Measurements from ENCODE around the gene ZBTB7C. TPM values are rescaled to one million over a fixed set of nuclear protein-coding genes. Genes with fewer than 3 reads are reported as not detected.
A peak's percentile ranks its signal among the peaks of the same experiment; 100 is the strongest.

ZBTB7C gene
- total RNA-seq, 4 donors from 2014 or later, result 26.0 to 50.6 (median 46.2) TPM

DNA sequence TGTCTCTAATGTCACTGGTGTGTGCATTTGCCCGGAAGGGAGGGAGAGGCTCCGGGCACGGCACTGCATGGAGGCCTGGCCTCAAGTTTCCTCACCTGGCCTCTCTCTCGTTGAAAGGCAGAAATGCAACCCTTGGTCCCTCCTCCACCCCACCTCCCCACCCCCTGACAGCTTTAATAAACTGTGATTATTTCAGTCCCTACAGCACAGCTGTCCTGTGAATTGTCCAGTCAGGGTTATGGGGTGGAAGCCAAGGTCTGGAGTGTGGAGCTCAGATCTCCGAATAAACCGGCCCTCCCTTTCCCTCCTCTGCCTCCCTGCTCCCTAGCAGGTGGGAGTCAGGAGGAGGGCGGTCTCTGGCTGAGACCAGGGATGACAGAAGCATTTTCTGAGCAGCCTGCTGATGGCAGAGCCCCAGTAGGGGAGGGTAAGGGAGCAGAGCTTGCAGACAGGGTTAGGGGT lies 279.5 kb downstream of the ZBTB7C start:
- Histone ChIP-seq H3K4me3 (no peak overlapping the region), H3K27me3 (no peaks in the 10 kb centered on the region), H3K9me3 (no peaks in the 10 kb centered on the region), H3K36me3 (no peaks in the 10 kb centered on the region), H3K27ac (no peak overlapping the region), H3K4me1 (peaks cover 59% of the 10 kb centered on the region)
- TF ChIP-seq POLR2AphosphoS5 (IDR thresholded peaks at IDR 0.05) (no peak), EP300 (IDR thresholded peaks at IDR 0.05) (no peak), POLR2A (IDR thresholded peaks at IDR 0.05) (no peak)
- TF ChIP-seq, protein P1, sequence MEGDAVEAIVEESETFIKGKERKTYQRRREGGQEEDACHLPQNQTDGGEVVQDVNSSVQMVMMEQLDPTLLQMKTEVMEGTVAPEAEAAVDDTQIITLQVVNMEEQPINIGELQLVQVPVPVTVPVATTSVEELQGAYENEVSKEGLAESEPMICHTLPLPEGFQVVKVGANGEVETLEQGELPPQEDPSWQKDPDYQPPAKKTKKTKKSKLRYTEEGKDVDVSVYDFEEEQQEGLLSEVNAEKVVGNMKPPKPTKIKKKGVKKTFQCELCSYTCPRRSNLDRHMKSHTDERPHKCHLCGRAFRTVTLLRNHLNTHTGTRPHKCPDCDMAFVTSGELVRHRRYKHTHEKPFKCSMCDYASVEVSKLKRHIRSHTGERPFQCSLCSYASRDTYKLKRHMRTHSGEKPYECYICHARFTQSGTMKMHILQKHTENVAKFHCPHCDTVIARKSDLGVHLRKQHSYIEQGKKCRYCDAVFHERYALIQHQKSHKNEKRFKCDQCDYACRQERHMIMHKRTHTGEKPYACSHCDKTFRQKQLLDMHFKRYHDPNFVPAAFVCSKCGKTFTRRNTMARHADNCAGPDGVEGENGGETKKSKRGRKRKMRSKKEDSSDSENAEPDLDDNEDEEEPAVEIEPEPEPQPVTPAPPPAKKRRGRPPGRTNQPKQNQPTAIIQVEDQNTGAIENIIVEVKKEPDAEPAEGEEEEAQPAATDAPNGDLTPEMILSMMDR (IDR thresholded peaks at IDR 0.05), result no peak
- DNase-seq (ENCODE audit: low spot score in 2 of 2), result peak in 1 of 2 donors; percentile 67
- 44% methylated on average over 7 of the region's 7 CpGs for WGBS

DNA sequence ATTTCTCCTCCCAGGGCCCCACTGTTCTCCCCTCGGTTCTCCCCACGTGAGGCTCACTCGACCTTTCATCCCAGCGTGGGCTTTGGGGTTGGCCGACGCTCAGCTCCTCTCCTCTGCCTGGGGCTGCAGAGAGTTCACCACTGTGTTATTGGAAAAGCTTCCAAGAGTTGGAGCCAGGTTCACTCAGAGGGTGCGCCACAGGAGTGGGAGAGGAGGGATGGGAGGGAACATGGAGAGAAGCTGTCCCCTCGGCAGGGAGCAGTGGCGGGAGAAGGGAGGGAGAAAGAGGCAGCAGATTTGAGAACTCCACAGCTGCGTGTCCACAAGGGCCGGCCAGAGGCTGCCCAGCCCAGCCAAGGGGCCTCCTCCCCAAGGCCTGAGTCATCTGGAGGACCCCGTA lies 281.6 kb downstream of the ZBTB7C start:
- DNase-seq (ENCODE audit: low spot score in 2 of 2), result no peak
- peaks cover 50% of the 10 kb centered on the region for H3K4me1 ChIP-seq
- H3K9me3 ChIP-seq, result no peaks in the 10 kb centered on the region
- 88% methylated on average over 12 of the region's 12 CpGs for WGBS
- no peaks in the 10 kb centered on the region for H3K27me3 ChIP-seq
- H3K4me3 ChIP-seq, result no peak overlapping the region
- H3K27ac ChIP-seq, result no peak overlapping the region
- TF ChIP-seq EP300 (IDR thresholded peaks at IDR 0.05) (no peak), POLR2A (IDR thresholded peaks at IDR 0.05) (no peak)
- TF ChIP-seq, protein P1 (IDR thresholded peaks at IDR 0.05), result no peak
- no peaks in the 10 kb centered on the region for H3K36me3 ChIP-seq

DNA sequence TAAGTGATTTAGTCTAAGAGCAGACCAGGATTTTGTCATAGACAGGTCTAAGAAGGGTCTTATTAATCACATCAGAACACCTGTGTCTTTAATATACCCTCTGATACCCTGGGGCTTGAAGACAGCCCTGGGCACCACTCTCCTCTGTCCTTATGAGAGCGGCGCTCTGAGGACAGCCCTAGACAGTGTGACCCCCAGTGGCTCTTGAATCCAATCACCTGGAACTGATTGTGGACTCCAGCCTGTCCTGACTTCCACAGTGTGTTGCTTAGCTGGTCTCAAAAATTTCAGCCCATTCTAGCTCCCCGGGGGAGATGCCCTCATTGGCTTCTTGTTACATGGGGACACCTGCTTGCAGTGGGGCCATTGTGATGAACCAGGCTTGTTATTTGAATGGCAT lies 282.9 kb downstream of the ZBTB7C start:
- Histone ChIP-seq H3K4me3 (no peak overlapping the region), H3K9me3 (no peaks in the 10 kb centered on the region), H3K36me3 (no peaks in the 10 kb centered on the region), H3K27me3 (no peaks in the 10 kb centered on the region), H3K27ac (no peak overlapping the region), H3K4me1 (peaks cover 42% of the 10 kb centered on the region)
- DNase-seq (ENCODE audit: low spot score in 2 of 2), result no peak
- TF ChIP-seq POLR2A (IDR thresholded peaks at IDR 0.05), result no peak
- no peak for TF ChIP-seq EP300 (IDR thresholded peaks at IDR 0.05)
- TF ChIP-seq, protein P1 (IDR thresholded peaks at IDR 0.05), result no peak
- no peak for TF ChIP-seq POLR2AphosphoS5 (IDR thresholded peaks at IDR 0.05)
- 100% methylated on average over 2 of the region's 3 CpGs for WGBS

DNA sequence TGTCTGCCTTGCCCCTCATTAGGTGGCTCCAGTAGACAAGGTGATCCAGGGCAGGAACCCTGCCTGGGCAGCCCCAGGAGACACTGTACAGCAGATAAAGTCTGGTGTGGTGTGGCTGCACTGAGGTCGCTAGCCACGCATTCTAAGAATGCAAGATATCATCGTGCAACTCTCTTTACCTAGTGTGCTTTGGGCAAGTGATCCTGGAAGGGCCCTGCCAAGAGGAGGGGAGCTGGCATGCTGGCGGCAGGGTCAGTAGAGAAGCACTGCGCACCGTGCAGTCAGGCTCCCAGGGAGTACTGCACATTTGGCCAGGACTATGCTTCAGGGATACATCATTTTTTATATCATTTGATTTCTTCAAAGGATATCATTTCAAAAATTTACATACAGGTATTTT lies 283.5 kb downstream of the ZBTB7C start:
- no peaks in the 10 kb centered on the region for H3K9me3 ChIP-seq
- H3K4me3 ChIP-seq, result no peak overlapping the region
- no peaks in the 10 kb centered on the region for H3K27me3 ChIP-seq
- H3K27ac ChIP-seq, result no peak overlapping the region
- no peak for TF ChIP-seq POLR2AphosphoS5 (IDR thresholded peaks at IDR 0.05)
- TF ChIP-seq, protein P1 (IDR thresholded peaks at IDR 0.05), result no peak
- no peak for TF ChIP-seq EP300 (IDR thresholded peaks at IDR 0.05)
- TF ChIP-seq POLR2A (IDR thresholded peaks at IDR 0.05), result no peak
- H3K36me3 ChIP-seq, result no peaks in the 10 kb centered on the region
- no peak for DNase-seq (ENCODE audit: low spot score in 2 of 2)
- peaks cover 42% of the 10 kb centered on the region for H3K4me1 ChIP-seq
- 91% methylated on average over 3 of the region's 6 CpGs for WGBS

DNA sequence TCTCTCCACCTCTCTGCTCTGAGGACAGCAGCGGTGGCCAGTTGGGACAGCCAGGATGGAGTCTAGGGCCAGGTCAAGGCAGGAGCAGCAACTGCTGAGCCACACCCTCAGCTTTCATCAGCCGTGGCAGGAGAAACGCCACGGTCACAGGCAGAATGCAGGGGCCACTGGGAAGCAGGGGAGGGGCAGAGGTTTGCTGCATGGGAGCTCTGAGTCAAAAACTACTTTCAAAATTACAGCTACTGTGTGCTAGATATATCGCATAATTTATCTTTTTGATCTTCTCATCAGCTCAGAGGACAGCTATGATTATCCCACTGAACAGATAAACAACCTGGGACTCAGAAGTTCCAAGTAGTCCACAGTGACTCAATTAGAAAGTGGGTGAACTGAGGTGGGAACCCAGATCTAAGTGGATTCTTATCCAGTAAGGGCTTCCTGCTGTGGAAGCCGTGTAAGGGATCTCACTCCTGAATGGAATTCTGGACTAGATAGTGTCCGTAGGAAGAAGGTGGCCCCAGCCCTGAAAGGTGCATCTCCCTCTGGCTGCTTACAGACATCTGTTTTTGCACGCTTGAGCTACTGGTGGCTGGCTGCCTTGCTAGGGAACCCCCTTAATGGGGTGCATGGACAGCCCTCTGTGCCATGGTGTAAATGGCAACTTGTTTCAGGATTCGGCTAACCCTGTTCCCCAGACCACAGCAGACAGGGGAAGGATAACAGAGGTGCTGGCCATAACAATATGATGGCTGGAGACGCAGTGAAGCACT lies 284.1 kb downstream of the ZBTB7C start:
- Histone ChIP-seq H3K27me3 (no peaks in the 10 kb centered on the region), H3K27ac (no peak overlapping the region), H3K9me3 (no peaks in the 10 kb centered on the region), H3K36me3 (no peaks in the 10 kb centered on the region), H3K4me3 (no peak overlapping the region), H3K4me1 (peaks cover 36% of the 10 kb centered on the region)
- DNase-seq (ENCODE audit: low spot score in 2 of 2), result no peak
- TF ChIP-seq EP300 (IDR thresholded peaks at IDR 0.05), result no peak
- no peak for TF ChIP-seq POLR2A (IDR thresholded peaks at IDR 0.05)
- TF ChIP-seq POLR2AphosphoS5 (IDR thresholded peaks at IDR 0.05), result no peak
- TF ChIP-seq, protein P1 (IDR thresholded peaks at IDR 0.05), result no peak
- WGBS, result 47% methylated on average over 10 of the region's 10 CpGs
